COR-L47 (cell line): Measurements from ENCODE around the gene COX4I1.

ENCODE experiments used
- DNase-seq: peaks from one replicate; lab custom pipeline; 2025; lab: John Stamatoyannopoulos, UW

The COX4I1 gene

GRCh38 chr16:85767531-85767930, 32.0 kb upstream of the COX4I1 start:
- DNase-seq, result no peak

- no peak for DNase-seq
These were observed 31.3 kb upstream of the COX4I1 start for GRCh38 chr16:85768199-85768598.

- no peak for DNase-seq
These were observed 28.8 kb upstream of the COX4I1 start for GRCh38 chr16:85770741-85771140.

GRCh38 chr16:85773044-85773443, 26.5 kb upstream of the COX4I1 start:
- no peak for DNase-seq

DNA sequence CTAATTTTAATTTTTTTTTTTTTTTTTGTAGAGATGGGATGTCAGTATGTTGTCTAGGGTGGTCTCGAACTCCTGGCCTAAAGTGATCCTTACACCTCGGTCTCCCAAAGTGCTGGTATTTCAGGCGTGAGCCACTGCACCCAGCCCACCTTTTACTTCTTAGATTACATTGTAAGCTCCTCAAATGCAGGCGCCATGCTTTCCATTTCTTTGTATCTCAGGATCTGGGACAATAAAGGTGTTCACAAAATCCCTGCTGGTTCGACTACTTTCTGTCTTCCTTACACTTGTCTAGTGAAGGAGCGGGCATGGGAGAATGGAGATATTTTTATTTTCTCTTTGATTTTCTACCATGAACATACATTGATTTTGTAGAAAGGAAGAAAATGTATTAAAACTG, 25.4 kb upstream of the COX4I1 start:
- DNase-seq, result no peak

- DNase-seq, result no peak
These were observed 24.7 kb upstream of the COX4I1 start for GRCh38 chr16:85774811-85775210.

- no peak for DNase-seq
These were observed 21.7 kb upstream of the COX4I1 start for GRCh38 chr16:85777583-85778310.

GRCh38 chr16:85778873-85779272, 20.6 kb upstream of the COX4I1 start:
- DNase-seq, result no peak

DNA sequence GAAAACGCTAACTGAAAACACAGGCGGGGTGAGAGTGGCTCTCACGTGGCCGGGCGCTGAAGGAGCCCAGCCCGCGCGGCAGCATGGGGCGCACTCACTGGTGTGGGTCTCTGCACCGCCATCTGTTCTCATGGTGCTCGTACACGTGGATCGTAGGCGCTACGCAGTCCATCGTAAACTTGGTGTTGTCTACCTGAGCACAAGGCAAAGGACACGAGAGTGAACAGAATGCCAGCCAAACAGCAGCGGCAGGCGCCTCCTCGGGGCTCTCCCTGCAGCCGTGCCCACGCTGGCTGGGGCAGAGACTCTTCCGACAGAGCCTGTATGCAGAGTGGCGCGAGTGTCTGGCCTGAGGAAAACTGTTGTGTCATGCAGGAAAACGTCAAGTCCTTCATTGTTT, 19.2 kb upstream of the COX4I1 start:
- no peak for DNase-seq

GRCh38 chr16:85781156-85781555, 18.3 kb upstream of the COX4I1 start:
- DNase-seq, result no peak

DNA sequence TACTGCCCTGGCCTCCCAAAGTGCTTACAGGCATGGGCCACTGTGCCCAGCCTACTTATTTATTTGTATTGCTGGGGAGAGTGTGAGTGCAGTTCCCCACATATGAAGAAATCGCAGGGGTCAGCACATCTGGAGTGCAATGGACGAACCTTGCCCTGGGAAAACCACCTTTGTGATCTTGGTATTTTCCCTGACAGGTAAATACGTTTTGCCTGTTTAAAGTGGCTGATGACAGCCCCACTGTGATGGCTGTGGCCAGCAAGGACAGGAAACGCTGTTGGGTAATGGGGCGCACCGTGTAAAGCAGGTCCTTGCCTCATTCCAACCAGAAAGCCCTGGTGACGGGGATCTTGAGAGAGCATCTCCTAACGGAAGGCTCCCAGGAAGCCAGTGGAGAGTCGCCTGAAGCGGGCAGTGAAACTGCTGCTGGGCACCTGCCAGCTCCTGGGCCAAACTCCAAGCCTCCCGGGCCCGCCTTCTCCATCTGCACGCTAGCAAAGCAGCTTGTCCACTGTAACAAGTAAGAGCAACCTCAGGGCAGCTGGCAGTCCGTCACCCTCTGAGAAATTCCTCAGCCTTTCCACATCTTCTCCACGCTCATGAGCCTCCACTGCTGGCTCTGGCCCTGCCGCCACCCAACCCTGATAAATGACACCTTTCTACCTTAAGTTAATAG, 17.7 kb upstream of the COX4I1 start:
- no peak for DNase-seq

GRCh38 chr16:85782451-85782850, 17.0 kb upstream of the COX4I1 start:
- no peak for DNase-seq

- DNase-seq, result no peak
These were observed 16.1 kb upstream of the COX4I1 start for GRCh38 chr16:85783441-85783840.

GRCh38 chr16:85784813-85785212, 14.7 kb upstream of the COX4I1 start:
- DNase-seq, result no peak

DNA sequence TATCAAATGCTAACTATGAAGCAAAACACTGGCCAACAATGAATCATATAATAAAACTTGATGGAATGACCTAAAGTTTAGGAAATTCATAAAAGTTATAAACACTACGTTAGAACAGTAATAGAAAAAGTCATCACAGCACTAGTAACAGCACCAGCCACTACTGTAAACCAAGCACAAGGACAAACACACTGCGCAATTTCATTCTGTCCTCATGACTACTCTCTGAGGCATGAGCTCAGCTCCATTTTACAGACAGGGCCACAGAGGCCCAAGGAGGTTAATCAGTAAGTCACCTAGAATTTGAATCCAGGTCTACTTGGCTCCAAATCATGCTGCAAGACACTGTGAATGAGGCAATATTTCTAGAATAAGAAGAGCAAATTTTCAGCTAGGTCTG, 13.6 kb upstream of the COX4I1 start:
- no peak for DNase-seq

DNA sequence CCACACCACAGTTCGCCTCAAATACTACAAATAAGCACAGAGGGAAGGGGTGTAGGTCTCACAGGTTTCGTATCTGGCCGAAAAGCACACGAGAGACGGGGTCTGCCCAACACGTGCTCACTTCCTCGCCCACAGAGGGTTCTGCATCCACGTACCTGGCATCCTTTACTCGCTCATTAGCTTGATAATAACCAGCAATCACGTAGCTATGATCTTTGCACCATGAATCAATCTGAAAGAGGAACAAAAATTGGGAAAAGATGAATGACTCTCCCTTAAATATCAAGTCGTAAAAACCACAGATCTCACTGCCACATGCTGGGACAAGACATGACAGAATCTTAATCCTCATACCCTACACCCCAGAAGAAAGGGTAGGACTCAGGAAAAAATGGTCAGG, 10.7 kb upstream of the COX4I1 start:
- no peak for DNase-seq

DNA sequence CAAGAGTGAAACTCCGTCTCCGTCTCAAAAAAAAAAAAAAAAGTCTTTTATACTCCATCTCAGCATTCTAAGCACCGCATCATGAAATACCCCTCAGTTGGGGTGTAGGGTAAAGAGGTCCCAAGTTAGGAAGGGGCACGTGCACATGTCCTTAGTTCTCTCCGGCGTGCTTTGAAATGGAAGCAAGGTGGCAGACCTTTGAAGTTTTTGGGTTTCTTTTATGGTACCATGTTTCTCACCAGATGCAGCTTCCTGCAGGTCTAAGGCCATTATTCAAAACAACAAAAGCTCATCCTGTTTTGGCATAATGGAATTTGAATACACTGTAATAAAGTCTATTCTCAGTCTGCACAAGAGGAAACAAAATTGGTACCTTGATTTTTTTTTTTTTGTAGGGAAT, 9.7 kb upstream of the COX4I1 start:
- DNase-seq, result no peak

GRCh38 chr16:85793662-85794298, 5.7 kb upstream of the COX4I1 start:
- no peak for DNase-seq

DNA sequence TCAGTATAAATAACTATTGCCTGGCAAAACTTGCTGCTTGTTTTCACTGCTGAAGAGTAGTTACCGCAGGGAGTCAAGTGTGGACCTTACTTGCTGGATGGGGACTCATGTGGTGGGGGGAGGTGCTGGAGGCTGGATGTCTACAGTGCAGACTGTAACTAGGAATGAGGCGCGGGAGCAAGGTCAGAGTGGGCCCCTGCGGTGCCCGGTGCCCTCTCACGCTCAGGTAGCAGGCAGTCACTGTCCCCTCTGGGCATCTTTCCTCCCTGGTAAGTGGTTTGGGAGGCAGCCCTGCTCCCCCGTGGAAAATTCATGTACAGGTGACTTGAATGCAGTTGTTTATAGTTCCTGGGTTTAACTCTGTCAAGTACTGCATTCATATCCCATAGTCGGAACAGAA, 4.8 kb upstream of the COX4I1 start:
- no peak for DNase-seq

DNA sequence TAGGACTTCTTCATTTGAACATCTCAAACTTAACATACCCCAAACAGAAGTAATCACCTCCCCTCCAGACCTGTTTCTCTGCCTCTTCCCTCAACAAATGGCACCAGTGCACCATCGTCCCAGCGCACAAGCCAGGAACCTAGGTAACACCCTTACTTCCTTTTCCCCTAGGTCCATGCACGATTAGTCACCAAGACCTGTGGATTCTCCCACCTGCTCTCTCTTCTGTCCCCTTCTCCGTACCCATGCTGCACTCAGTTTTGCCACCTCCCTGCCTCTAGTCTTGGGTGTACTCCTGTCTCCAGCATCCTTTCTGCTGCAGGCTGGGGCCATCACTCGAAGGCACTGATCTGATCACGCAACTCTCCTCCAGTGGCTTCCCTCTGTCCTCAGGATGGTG, 3.3 kb upstream of the COX4I1 start:
- no peak for DNase-seq

DNA sequence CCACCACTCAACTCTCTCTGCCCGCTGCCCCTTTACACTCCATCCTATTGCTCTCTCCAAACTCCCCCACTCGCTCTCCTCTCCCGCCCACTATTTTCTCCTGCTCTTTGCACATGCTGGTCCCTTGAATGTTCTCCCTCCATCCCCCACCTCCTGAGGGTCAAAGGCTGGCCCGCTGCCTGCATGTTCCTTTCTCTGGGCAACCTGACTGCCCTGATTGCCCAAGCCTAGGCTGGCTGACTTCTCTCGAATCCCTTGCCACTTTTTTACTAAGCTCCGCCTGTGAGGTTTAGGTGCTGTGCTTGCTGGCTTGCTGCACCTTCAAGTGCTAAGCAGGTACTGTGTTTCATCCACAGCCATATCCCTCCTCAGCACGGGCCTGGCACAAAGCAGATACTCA, 2.9 kb upstream of the COX4I1 start:
- DNase-seq, result no peak

DNA sequence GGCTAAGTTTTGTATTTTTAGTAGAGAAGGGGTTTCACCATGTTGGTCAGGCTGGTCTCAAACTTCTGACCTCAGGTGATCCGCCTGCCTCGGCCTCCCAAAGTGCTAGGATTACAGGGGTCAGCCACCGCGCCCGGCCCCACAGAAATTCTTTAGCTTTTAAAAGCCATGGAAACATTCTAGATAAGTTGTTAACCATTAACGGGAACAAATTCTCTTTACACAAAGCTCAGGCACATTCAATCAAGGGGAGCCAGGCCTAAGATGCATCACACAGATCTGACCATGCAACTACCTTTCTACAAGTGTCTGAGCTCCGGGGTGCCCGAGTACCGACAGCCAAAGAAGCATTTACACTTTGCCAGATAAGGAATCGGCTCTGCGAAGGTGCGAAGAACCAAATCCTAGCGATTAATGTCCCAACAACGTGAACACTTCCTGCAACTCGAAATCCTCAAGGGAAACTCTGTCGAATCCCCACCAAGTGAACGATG, 1.2 kb upstream of the COX4I1 start:
- no peak for DNase-seq

DNA sequence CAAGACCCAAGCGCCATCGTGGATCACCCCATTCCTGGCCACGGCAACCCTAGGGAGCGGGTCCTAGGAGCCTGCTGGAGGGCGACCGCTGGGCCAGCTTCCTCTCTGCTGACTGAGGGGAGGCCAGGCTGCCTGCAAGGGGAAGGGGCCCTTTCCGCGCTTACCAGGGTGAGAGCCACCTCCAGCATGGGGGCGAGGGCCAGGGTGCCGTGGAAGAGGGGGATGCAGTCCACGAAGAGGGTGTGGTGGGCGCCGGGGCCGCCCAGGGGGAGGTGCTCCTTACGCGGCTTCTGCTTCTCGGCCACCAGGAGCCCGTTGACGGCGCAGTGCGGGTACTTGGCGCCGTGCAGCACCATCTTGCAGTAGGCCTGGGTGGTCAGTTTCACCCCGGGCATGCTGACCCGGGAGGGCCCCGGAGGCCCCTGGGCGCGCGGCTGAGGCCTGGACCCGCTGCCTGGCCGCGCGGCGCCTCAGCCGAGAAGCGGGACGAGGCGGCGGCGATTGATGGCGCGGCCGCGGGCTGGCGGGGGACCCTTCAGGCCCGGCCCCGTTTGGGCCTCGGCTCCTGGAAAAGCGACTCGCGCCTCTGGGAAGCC, 496 bp upstream of the COX4I1 start:
- DNase-seq, result no peak
